ENCODE measurements around the gene LRRC23. TPM values are rescaled to one million over a fixed set of nuclear protein-coding genes. Genes with fewer than 3 reads are reported as not detected.
"Not testable (repeated sequence)": the region's sequence is repeated elsewhere in the genome, so short reads cannot be mapped to it uniquely, and the experiment has no call there.

LRRC23 gene
- total and polyA plus RNA-seq, 9 of the 15 experiments (the other 6 are each of a cell fraction or from before 2014, with no cell fraction given), result 2.2 to 7.0 (median 3.0) TPM

- TF ChIP-seq MGA (IDR thresholded peaks at IDR 0.05) (peak; percentile 31; the same call in 1 of the 2 replicates), CBFA2T3 (IDR thresholded peaks at IDR 0.05) (0 out of 2 replicates have a peak, but pooled peaks have one; percentile 38), NCOR1 (IDR thresholded peaks at IDR 0.05) (0 out of 2 replicates have a peak, but pooled peaks have one; percentile 5), DMBX1 (CRISPR knock-in tag; IDR thresholded peaks at IDR 0.05; ENCODE audit: borderline replicate concordance) (peak; percentile 54; the same call in 1 of the 2 replicates), EP400 (IDR thresholded peaks at IDR 0.05) (peak; percentile 24; the same call in 1 of the 2 replicates), ZNF740 (tag; IDR thresholded peaks at IDR 0.05) (0 out of 4 replicates have a peak, but pooled peaks of 1 of the 2 experiments have one; percentile 29), MNT (conservative IDR thresholded peaks at IDR 0.05) (peak in 1 of 2 experiments; percentile 55; a peak in 3 of 4 replicates), L3MBTL2 (IDR thresholded peaks at IDR 0.05) (peak; percentile 36; the same call in 1 of the 2 replicates), CBFA2T2 (conservative IDR thresholded peaks at IDR 0.05) (peak; percentile 32; the same call in 1 of the 2 replicates)
- TF ChIP-seq ZNF740 (CRISPR knock-in tag; IDR thresholded peaks at IDR 0.05), result not testable (repeated sequence)
Measured at GRCh38 chr12:6886206-6886999, 18.2 kb upstream of the LRRC23 start (continued).
